CD4-positive, alpha-beta T cell treated with Interleukin-12 subunit alpha and Interleukin-12 subunit beta, for 1 hour (primary cell): ENCODE measurements around the gene G6PC1.
"Not testable (repeated sequence)": the region's sequence is repeated elsewhere in the genome, so short reads cannot be mapped to it uniquely, and the experiment has no call there.

Source experiments
- DNase-seq: peaks from one replicate; pipeline ENCODE4 v3.0.0-alpha.2; 2020

The G6PC1 gene

GRCh38 chr17:42873932-42874695 lies 26.5 kb upstream of the G6PC1 start:
- not testable (repeated sequence) for DNase-seq

GRCh38 chr17:42877037-42877436 lies 23.6 kb upstream of the G6PC1 start:
- DNase-seq, result no peak

DNA sequence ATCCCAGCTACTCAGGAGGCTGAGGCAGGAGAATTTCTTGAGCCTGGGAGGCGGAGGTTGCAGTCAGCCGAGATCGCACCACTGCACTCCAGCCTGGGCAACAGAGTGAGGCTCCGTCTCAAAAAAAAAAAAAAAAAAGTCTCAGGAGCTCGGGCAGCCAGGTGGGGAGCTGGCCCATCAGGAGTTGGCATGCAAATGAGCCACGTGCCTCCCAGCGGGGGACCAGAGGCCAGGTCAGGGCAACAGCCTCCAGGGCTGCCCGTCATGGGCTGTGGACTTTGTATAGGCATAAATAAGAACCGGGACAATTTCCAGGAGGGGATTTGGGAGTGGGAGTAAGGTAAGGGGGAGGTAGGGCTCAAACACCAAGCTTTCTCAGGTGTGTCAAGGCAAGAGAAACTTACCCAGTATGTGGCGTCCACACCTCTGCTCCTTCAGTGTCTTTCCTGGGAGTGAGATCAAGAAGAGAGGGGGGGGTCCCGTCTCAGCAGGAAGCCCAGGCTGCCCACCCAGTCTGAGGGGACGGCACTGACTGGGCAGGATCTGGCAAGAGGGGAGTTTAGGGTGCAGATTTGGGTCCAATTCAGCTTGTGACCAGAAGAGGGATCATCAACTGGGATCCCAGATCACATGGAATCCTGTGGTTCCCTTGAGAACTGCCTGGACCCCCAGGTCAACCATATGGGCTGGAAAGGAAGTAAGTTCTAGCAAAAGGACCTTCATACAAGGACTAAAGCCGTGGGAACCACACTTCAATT lies 22.3 kb upstream of the G6PC1 start:
- DNase-seq, result no peak

DNA sequence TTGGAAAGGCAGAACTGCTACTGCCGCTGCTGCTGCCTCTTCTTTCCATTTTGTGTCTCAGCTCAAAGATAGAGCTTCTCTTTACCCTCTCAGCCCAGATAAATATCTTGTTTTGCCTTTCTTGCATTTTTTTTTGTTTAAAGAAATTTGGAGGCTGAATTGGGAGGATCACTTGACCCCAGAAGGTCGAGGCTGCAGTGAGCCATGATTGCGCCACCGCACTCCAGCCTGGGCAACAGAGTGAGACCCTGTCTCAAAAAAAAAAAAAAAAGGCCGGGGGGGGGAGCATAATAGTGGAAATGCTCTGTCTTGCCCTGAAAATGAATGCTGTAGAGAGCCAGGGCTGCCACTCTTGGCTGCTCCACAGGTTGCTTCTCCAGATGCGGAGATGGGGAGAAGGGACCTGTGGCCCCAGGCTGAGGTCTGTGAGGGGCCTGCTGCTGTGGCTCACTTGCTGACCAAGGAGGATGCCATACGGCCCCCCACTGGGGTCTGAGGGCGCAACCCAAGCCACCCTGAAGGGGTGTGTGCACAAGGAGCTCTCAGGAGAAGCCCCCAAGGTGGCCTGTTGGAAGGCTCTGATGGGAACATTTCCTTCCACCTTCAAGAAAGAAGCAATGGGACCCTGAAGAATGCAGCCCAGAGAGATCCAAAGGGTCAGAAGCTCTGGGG lies 21.5 kb upstream of the G6PC1 start:
- no peak for DNase-seq

DNA sequence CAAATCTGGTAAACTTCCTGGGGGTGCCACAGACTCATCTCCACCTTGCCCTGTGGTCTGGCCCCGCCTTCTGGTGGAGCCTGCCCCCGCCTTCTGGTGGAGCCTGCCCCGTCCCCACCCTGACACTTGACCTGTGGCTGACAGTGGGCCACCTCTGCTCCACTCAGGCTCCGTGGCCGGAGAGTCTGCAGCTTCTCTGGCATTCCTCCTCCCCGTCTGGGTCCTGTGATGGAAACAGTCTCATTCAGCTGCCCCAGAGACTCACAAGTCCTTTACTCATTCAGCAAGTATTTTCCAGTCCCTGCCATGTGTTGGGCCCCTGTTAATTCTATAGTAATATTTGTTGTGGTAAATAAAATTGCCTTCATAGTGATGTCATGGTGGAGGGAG lies 21.0 kb upstream of the G6PC1 start:
- DNase-seq, result no peak

- DNase-seq, result no peak
Observed at GRCh38 chr17:42880776-42881310, 19.8 kb upstream of the G6PC1 start.

- not testable (repeated sequence) for DNase-seq
Observed at GRCh38 chr17:42881706-42882105, 18.9 kb upstream of the G6PC1 start.

GRCh38 chr17:42882166-42882565 lies 18.4 kb upstream of the G6PC1 start:
- no peak for DNase-seq

GRCh38 chr17:42883802-42884558 lies 16.6 kb upstream of the G6PC1 start:
- DNase-seq, result no peak

- not testable (repeated sequence) for DNase-seq
Observed at GRCh38 chr17:42885806-42886205, 14.8 kb upstream of the G6PC1 start.

DNA sequence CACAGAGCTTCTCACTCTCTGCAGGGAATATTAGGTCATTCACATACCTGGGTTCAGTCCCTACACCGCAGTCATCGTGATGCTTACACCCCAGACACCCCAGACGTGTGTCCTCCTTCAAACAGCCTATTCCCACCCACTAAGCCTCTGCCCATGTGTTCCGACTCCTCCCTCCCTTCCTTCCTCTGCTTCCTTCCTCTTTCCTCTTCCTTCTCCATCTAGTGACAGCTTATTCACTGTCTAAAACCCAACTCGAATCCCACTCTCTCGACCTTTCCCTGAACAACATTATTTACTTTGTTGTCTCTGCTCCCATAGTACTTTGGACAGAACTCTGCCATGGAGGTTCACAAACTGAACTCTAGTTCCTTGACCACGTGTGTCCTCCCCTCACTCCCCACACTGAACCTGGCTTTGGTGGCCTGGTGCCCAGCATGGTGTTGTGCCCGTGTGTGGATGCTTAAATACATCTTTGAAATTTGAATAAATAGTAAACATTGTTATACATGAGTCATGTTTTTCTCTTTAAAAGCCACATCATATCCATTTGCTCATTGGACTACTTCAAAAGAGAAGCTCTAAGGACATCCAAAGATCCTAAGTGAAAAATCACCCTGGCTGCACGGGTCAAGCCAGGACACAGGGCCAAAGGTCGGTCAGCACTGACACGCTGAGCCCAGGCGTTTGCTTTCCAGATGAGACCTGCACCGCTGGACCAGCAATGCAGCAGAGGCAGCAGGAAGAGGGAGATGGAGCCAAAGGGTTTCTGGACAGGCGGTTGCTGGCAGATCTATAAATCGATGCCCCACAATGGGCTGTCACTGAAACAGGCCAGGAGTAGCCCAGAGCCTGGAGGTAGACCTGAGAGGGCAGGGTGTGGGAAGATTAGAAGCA lies 14.1 kb upstream of the G6PC1 start:
- no peak for DNase-seq

GRCh38 chr17:42889809-42890208 lies 10.8 kb upstream of the G6PC1 start:
- no peak for DNase-seq

GRCh38 chr17:42891539-42892152 lies 9.0 kb upstream of the G6PC1 start:
- DNase-seq, result no peak

DNA sequence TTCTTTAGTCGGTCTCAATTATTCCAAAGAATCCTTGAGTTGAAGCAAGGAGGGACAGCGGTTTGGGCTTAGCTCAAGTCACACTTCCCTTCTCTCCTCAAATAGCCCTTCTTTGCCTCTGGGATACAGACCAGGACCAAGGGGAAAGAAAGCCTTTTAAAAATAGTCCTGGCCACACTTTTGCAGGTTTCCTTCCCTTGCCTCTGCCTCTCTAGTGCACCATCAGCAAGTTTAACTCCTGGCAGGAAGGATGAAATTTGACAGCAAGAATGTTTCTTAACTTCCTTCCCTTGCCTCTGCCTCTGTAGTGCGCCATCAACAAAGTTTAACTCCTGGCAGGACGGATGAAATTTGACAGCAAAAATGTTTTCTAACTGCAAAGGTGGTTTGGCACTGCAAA lies 7.2 kb upstream of the G6PC1 start:
- no peak for DNase-seq

- no peak for DNase-seq
Observed at GRCh38 chr17:42894283-42895184, 6.1 kb upstream of the G6PC1 start.

- no peak for DNase-seq
Observed at GRCh38 chr17:42895185-42895555, 5.4 kb upstream of the G6PC1 start.

- no peak for DNase-seq
Observed at GRCh38 chr17:42898147-42898811, 2.3 kb upstream of the G6PC1 start.

DNA sequence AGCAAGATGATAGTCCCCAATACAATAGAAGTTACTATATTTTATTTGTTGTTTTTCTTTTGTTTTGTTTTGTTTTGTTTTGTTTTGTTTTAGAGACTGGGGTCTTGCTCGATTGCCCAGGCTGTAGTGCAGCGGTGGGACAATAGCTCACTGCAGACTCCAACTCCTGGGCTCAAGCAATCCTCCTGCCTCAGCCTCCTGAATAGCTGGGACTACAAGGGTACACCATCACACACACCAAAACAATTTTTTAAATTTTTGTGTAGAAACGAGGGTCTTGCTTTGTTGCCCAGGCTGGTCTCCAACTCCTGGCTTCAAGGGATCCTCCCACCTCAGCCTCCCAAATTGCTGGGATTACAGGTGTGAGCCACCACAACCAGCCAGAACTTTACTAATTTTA lies 618 bp upstream of the G6PC1 start:
- DNase-seq, result not testable (repeated sequence)

DNA sequence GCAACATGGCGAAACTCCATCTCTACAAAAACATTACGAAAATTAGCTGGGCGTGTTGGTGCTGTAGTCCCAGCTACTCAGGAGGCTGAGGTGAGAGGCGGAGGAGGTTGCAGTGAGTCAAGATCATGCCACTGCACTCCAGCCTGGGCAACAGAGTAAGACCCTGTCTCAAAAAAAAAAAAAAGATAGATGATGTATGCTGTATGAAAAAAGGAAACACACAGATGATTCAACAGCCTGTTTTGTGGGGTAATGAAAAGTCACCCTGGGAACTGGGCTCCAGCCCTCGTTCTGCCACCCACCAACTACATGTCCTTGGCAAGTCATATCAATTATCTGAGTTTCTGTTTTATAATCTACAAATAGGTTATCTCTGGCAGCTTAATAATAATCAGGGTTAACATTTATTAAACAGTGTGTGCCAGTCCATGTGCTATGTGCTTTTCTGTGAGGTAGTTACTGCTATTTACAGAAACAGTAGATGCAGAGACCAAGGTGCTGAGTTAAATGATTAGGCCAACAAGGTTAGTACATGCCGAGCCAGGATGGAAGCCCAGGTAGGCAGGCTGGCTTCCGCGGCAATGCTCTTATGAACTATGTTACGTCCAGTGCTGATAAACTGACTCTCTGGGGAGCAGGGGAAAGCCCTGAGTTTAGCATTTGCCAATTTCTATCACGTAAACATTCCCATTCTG lies 1.1 kb downstream of the G6PC1 start:
- DNase-seq, result no peak
